Fibroblast of pulmonary artery (primary cell): ENCODE measurements around the gene WDR88.

Source experiments
- DNase-seq: peaks from one replicate; pipeline ENCODE4 v3.0.0-alpha.2; 2010; ENCODE audit warnings: low read depth
- H3K4me3 ChIP-seq: replicated peaks from 2 replicates; pipeline ENCODE4 v1.5.1; 2011; ENCODE audit warnings: low read depth, mild to moderate bottlenecking, control low read depth, low read length, moderate library complexity
- CTCF ChIP-seq: IDR thresholded peaks from 2 replicates; pipeline ENCODE4 v1.5.1; 2011; ENCODE audit warnings: mild to moderate bottlenecking, control low read depth, low read length, inconsistent platforms; ENCODE audit errors: missing control alignments

The WDR88 gene

GRCh38 chr19:33110137-33110910, 21.6 kb upstream of the WDR88 start:
- no peak overlapping the region for H3K4me3 ChIP-seq
- DNase-seq = peak; percentile 85
- no peak for TF ChIP-seq CTCF

DNA sequence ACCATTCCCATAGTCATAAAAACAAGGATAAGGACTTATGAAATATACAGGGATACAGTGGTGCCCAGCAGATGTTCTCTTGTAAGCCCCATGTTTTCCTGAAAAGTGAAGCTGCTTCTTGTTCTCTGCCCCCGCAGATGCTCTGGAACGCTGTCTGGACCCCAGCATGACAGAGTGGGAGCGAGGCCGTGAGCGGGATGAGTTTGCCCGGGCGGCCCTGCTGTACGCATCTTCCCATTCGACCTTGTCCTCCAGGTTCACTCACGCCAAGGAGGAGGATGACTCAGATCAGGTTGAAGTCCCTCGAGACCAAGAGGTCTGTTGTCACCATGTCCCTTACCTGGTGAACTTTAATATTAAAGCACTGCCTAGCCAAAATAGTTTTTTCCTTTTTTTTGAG, 20.3 kb upstream of the WDR88 start:
- no peak for DNase-seq
- no peak overlapping the region for H3K4me3 ChIP-seq
- no peak for TF ChIP-seq CTCF

- DNase-seq = no peak
- no peak overlapping the region for H3K4me3 ChIP-seq
- TF ChIP-seq CTCF = no peak
Observed at GRCh38 chr19:33114312-33114711, 17.6 kb upstream of the WDR88 start.

DNA sequence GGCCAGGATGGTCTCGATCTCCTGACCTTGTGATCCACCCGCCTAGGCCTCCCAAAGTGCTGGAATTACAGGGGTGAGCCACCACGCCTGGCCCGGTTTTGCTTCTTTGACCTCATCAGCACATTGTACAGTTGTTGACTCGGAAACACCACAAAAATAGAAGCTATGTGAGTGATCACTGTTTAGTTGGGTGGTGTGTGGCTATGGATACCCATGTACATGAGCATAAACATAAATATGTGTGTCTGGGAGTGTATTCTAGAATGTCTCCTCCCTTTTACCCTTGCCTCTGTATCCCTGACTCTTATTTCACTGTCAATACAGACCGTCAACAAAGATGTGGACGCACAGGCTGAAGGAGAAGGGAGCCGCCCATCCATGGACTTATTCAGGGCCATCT, 14.4 kb upstream of the WDR88 start:
- TF ChIP-seq CTCF = no peak
- H3K4me3 ChIP-seq = no peak overlapping the region
- DNase-seq = no peak

GRCh38 chr19:33118643-33119042, 13.3 kb upstream of the WDR88 start:
- no peak for DNase-seq
- no peak for TF ChIP-seq CTCF
- no peak overlapping the region for H3K4me3 ChIP-seq

- TF ChIP-seq CTCF = no peak
- no peak overlapping the region for H3K4me3 ChIP-seq
- no peak for DNase-seq
Observed at GRCh38 chr19:33124207-33125098, 7.5 kb upstream of the WDR88 start.
